NCI-H128 (cell line): ENCODE measurements around the gene MRPL48.
A peak's percentile ranks its signal among the peaks of the same experiment; 100 is the strongest.
"Not testable (repeated sequence)": the region's sequence is repeated elsewhere in the genome, so short reads cannot be mapped to it uniquely, and the experiment has no call there.

Source experiments
- DNase-seq: peaks from one replicate; lab custom pipeline; 2025; ENCODE audit not compliant: unreplicated experiment; lab: John Stamatoyannopoulos, UW

Gene MRPL48

DNA sequence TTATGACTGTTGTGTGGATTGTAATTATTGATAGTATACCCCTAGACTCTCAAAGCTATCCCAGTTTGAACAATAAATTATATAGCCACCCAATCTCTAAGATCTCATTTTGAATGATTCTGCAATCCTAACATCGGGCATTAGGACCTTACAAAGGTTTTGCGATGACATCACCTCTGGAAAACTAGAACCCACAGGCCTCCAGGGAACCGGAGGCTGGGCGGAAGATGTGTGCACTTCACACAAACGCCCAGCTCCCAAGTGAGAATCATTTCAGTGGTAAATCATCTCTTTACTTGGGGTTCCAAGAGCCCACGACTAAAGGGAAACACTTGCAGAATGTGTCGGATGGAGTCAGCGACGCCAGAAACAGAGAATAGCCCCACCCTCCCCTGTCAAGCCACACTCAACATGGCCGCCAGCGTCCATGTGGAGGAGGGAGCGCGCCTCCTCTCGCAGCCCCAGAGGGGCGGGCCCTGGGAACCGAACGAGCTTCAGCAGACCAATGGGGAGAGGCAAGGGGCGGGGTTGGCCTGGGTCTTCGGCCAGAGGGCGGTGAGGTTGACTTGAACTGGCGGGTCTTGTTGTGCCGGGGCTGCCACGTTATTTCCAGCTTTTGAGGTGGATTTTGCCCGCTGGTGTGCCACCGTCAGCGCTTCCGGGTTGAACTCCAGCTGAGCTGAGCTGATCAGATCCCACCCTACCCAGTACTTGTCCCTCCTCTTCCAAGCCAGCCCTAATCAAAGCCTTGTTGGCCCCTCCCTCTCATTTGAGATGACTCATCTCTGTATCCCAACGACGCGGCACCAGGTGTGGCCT lies 8.4 kb upstream of the MRPL48 start:
- DNase-seq = peak; percentile 96

DNA sequence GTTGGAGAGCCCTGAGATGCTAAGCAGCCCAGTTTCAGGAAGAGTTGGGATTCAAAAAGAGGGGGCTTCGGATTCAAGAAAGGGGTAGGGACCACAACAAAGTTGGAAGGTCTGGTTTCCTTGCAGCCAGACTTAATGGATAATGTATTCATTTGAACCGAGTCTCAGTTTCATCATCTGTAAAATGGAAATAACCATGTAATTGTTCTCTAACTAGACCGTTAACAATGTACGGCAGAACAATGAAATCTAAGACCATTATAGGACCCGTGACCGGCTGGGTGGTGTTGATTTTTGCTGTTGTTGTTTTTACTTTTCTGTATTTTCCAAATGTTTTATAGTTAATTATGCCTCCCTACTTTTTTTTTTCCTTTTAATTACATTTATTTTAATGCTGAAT lies 6.4 kb upstream of the MRPL48 start:
- no peak for DNase-seq

GRCh38 chr11:73783483-73784020 lies 4.1 kb upstream of the MRPL48 start:
- DNase-seq = no peak

- no peak for DNase-seq
Observed at GRCh38 chr11:73784080-73784634, 3.5 kb upstream of the MRPL48 start.

- DNase-seq = no peak
Observed at GRCh38 chr11:73784734-73785133, 2.9 kb upstream of the MRPL48 start.

GRCh38 chr11:73785467-73785866 lies 2.2 kb upstream of the MRPL48 start:
- DNase-seq = not testable (repeated sequence)

DNA sequence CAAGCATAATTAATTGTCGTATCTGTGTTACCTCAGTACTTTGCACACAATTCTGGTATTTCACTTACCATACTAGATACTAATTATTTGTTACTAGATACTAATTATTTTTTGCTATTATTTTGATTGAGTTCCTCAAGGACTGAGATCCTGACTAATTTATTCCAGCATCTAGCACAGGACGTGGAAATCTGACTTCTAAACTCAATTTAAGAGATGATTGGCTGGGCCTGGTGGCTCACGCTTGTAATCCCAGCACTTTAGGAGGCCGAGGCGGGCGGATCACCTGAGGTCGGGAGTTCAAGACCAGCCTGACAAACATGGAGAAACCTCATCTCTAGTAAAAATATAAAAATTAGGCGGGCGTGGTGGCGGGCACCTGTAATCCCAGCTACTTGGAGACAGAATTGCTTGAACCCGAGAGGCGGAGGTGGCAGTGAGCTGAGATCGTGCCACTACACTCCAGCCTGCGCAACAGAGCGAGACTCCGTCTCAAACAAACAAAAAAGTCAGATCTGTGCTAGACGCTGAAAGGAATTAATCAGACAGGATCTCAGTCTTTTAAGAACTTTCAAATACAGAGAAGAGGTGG lies 527 bp upstream of the MRPL48 start:
- DNase-seq = no peak

DNA sequence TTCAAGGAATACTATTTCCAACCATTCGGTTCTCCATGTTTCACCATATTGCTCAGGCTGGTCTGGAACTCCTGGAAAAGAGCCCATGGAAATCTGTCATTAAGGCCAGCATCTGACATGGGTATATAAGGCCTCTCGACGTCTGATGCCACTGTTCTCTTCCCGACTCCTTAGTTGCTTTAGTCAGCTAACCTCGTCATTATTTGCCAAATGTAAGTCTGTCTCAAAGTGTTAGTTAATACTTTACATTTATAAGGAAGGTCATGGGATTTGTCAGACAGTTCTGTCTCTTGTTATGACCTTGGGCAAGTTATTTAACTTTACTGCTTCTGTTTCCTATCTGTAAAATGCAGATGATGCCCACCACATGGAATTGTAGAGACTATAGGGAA lies 1.6 kb downstream of the MRPL48 start:
- DNase-seq = no peak

GRCh38 chr11:73792584-73792983 lies 4.9 kb downstream of the MRPL48 start:
- DNase-seq = no peak

- DNase-seq = no peak
Observed at GRCh38 chr11:73795925-73796632, 8.4 kb downstream of the MRPL48 start.

DNA sequence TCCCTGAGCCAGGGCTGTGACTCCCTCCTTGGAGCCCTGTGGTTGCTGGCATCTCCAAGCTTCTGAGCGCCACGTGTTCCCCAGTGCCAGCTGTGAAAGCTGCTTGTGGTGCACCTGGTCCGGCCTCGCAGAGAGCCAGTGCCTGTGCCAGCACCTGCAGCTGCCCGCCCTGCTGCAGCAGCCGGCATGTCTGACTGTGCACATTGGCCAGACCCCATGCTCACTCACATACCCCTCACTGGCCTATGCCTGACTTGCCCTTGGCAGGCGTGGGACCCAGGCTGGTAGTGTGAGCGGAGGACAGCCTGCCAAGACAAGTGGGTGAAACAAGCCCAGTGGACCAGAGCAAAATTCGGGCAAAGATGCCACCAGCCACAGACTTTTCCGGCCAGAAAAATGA lies 9.8 kb downstream of the MRPL48 start:
- DNase-seq = no peak

DNA sequence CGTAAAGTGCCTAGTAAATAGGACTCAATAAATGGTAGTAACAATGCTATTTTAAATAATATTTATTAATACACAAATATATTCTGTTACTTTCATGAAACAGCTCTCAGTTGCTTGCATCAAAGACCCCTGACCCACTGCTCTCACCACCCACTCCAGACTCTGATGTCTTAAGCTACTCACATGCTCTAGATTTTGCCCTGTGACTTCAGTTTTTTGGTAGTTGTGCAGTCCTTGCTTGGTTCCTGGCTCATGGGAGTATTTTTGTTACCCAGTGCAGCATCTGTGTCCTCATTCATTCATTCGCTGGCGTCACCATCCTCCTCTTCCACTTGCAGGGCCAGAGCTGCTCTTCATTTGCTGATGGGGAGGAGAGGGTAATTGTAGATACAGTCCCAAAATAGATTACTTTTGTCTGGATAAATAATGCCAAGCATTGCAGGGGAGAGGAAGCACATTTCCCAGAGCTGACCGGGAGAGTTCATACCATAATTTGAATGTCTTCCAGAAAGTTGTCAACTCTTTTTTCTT lies 12.7 kb downstream of the MRPL48 start:
- DNase-seq = no peak

- no peak for DNase-seq
Observed at GRCh38 chr11:73801136-73801535, 13.5 kb downstream of the MRPL48 start.

DNA sequence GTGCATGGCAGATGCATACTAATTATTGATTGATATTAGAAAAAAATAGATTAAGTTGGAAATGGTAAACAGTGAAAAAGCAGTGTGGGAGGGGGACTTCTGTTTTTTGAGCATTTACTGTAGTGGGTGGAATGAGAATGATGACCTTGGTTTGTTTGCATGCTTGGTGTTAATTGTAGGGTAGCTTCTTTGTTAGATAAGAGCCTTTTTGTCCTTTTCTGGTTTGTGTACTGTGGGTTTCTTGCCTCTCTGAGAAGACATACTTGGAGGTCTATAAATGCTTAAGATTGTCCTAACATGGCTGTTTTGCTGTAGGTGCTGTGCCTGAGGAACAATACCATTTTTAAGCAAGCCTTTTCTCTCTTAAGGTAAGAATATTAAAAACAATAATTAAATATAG lies 17.0 kb downstream of the MRPL48 start:
- no peak for DNase-seq

- no peak for DNase-seq
Observed at GRCh38 chr11:73808052-73808451, 20.4 kb downstream of the MRPL48 start.

DNA sequence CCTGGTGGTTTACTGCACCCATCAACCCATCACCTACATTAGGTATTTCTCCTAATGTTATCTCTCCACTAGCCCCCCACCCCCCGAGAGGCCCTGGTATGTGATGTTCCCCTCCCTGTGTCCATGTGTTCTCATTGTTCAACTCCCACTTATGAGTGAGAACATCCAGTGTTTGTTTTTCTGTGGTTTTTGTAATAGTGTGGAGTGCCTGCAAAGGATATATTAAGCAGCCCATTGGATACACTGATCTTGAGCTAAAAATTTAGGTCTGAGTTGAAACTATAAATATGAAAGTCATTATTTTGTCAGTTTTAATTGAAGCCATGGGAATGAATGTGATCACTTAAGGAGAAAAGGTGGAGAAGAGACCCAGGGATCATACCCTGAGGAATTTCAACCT lies 23.0 kb downstream of the MRPL48 start:
- DNase-seq = no peak

DNA sequence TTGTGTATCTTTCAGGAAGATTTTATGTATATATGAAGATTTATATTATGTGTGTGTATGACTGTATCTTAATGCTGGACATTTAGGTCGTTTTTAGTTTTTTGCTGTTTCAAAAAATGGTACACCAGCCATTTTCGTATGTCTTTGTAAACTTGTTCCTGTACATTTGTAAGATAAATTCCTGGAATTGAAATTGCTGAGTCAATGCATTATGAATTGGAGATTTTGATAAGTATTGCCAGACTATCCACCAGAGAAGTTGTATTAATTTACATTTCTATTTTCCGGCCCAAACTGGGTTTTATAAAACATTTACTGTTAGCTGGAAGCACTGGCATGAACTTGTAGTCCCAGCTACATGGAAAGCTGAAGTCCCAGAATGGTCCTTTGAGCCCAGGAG lies 24.6 kb downstream of the MRPL48 start:
- DNase-seq = no peak

DNA sequence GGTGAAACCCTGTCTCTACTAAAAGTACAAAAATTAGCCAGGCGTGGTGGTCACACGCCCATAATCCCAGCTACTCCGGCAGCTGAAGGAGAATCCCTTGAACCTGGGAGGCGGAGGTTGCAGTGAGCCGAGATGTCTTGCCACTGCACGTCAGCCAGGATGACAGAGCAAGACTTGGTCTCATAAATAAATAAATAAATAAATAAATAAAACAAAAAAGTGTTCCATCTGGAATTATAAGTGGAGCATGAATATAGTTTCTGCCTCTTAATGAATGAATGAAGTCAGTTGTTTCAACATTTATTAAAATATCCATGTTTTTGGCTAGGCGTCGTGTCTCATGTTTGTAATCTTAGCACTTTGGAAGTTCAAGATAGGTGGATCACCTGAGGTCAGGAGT lies 27.1 kb downstream of the MRPL48 start:
- no peak for DNase-seq

DNA sequence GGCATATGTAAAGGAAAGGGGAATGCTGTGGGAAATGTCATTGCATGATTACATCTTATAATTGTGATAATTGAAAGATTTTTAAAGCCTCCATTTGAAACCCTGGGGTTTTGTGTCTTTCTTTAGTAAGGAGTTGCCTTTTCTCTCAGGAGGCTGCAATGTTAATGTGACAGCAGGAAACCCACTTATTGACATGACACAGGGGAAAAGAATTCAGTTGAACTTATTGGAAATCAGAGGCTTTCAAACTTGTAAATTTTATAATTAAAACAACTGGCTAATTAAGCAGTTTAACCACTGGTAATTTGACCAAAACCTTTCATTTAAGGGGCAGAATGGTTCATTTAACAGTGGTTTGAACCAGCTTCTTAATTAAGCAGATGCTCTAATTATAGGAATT lies 31.2 kb downstream of the MRPL48 start:
- DNase-seq = no peak

DNA sequence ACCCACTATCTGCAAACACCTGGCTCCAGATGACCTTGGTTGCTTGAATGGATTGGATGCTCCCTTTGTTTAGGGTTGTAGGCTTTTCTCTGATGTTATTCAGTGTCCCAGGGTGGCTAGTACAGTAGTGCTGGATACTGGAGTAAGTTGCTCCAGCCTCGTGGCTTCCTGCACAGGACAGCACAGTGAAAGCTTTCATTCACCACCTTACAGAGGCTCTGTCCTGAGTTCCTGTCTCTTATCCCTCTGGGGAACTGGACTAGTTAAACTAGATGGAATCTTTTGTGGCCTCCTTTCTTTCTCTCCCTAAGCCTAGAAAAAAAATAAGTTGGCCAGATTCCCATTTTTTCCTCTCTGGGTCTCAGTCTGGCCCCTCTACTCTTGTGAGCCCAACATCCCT lies 42.6 kb downstream of the MRPL48 start:
- DNase-seq = no peak

GRCh38 chr11:73833067-73833466 lies 45.4 kb downstream of the MRPL48 start:
- DNase-seq = no peak
